ENCODE data around the gene STXBP5L. TPM values are rescaled to one million over a fixed set of nuclear protein-coding genes. Genes with fewer than 3 reads are reported as not detected.

Gene STXBP5L
- total RNA-seq, 2 donors from 2014 or later = 0.97 to 3.6 TPM

DNA sequence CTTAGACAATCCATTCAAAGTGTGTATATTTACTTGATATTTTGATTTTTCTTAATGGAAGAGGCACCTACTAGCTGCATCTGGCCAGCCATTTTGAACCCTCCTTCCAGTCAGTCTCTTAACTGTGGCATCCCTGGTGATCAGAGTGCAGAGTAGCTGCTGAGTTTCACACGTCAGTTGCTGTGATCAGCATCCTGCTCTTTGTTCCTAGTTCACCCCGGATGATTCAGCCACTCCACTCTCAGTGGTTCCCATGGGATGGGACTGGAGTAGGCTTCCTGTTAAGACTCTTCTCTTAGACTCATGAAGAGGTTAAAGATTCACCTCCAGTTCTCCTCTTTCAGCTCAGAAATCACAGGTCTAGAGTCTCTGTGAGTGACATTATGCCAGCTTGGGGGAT is 75.8 kb downstream of the STXBP5L start:
- WGBS, 2 experiments (ENCODE audit: insufficient coverage in 1 of 2, insufficient read length in 1 of 2) = 35 to 55% methylated on average over 2 of the region's 2 CpGs
- Mint-ChIP-seq H3K4me3 (no peak overlapping the region), H3K9me3 (peaks cover 19% of the 10 kb centered on the region), H3K36me3 (ENCODE audit: low read depth) (no peaks in the 10 kb centered on the region), H3K4me1 (peaks cover 20% of the 10 kb centered on the region), H3K27ac (no peak overlapping the region), H3K27me3 (ENCODE audit: insufficient read depth) (no peaks in the 10 kb centered on the region)
- Histone ChIP-seq H3K9ac (ENCODE audit: extremely low read depth, low read length, poor library complexity, severe bottlenecking) (no peak overlapping the region), H3K4me3 (ENCODE audit: low read length) (no peak overlapping the region), H3K9me3 (ENCODE audit: control insufficient read depth, low read length) (peaks cover 19% of the 10 kb centered on the region), H3K27ac (ENCODE audit: low read depth, low read length) (no peak overlapping the region), H3K4me1 (ENCODE audit: control insufficient read depth, insufficient read depth, low read length) (peaks cover 12% of the 10 kb centered on the region), H3K36me3 (ENCODE audit: control insufficient read depth, insufficient read depth, low read length) (no peaks in the 10 kb centered on the region), H3K27me3 (ENCODE audit: control insufficient read depth, insufficient read depth, low read length, poor library complexity, severe bottlenecking) (no peaks in the 10 kb centered on the region)
- TF ChIP-seq, protein P1, sequence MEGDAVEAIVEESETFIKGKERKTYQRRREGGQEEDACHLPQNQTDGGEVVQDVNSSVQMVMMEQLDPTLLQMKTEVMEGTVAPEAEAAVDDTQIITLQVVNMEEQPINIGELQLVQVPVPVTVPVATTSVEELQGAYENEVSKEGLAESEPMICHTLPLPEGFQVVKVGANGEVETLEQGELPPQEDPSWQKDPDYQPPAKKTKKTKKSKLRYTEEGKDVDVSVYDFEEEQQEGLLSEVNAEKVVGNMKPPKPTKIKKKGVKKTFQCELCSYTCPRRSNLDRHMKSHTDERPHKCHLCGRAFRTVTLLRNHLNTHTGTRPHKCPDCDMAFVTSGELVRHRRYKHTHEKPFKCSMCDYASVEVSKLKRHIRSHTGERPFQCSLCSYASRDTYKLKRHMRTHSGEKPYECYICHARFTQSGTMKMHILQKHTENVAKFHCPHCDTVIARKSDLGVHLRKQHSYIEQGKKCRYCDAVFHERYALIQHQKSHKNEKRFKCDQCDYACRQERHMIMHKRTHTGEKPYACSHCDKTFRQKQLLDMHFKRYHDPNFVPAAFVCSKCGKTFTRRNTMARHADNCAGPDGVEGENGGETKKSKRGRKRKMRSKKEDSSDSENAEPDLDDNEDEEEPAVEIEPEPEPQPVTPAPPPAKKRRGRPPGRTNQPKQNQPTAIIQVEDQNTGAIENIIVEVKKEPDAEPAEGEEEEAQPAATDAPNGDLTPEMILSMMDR (conservative IDR thresholded peaks at IDR 0.05) = no peak
- peak; percentile 71 for DNase-seq

DNA sequence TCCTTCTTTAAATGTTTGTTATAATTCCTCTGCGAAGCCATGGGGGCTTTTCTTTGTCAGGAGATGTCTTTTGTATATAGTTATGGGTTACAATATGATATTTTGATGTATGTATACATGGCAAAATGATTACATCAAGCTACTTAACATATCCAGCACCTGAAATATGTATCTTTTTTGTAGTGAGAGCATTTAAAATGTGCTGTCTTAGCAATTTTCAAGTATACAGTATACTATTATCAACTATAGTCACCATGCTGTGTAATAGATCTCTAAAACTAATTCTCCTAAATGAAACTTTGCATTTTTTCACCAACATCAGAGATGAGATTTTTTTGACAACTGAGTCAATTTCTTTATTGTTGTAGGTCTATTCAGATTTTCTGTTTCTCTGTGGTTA is 77.2 kb downstream of the STXBP5L start:
- peaks cover 9% of the 10 kb centered on the region for H3K9me3 ChIP-seq (ENCODE audit: control insufficient read depth, low read length)
- no peaks in the 10 kb centered on the region for H3K36me3 Mint-ChIP-seq (ENCODE audit: low read depth)
- no peaks in the 10 kb centered on the region for H3K27me3 Mint-ChIP-seq (ENCODE audit: insufficient read depth)
- peaks cover 12% of the 10 kb centered on the region for H3K4me1 ChIP-seq (ENCODE audit: control insufficient read depth, insufficient read depth, low read length)
- H3K27me3 ChIP-seq (ENCODE audit: control insufficient read depth, insufficient read depth, low read length, poor library complexity, severe bottlenecking) = no peaks in the 10 kb centered on the region
- 100% methylated on average over 1 of the region's 1 CpG; no CpG with 5 or more reads in 1 of the 2 experiments for WGBS, 2 experiments (ENCODE audit: insufficient coverage in 1 of 2, insufficient read length in 1 of 2)
- H3K4me3 Mint-ChIP-seq = no peak overlapping the region
- H3K4me3 ChIP-seq (ENCODE audit: low read length) = no peak overlapping the region
- DNase-seq = no peak
- H3K27ac Mint-ChIP-seq = no peak overlapping the region
- no peak overlapping the region for H3K27ac ChIP-seq (ENCODE audit: low read depth, low read length)
- no peaks in the 10 kb centered on the region for H3K36me3 ChIP-seq (ENCODE audit: control insufficient read depth, insufficient read depth, low read length)
- TF ChIP-seq, protein P1 (conservative IDR thresholded peaks at IDR 0.05) = no peak
- no peak overlapping the region for H3K9ac ChIP-seq (ENCODE audit: extremely low read depth, low read length, poor library complexity, severe bottlenecking)
- H3K9me3 Mint-ChIP-seq = peaks cover 7% of the 10 kb centered on the region
- H3K4me1 Mint-ChIP-seq = peaks cover 20% of the 10 kb centered on the region

DNA sequence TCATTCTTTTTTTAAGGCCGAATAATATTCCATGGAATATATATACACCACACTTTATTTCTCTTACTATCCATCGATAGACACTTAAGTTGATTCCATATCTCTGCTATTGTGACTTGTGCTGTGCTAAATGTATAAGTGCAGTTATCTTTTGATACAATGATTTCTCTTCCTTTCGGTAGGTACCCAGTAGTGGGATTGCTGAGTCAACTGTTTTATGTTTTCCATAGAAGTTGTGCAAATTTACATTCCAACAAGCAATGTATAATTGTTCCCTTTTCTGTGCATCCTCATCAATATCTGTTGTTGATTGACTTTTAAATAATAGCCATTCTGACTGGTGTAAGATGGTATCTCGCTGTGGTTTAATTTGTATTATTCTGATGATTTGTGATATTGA is 81.0 kb downstream of the STXBP5L start:
- Histone ChIP-seq H3K27me3 (ENCODE audit: control insufficient read depth, insufficient read depth, low read length, poor library complexity, severe bottlenecking) (no peaks in the 10 kb centered on the region), H3K4me3 (ENCODE audit: low read length) (no peak overlapping the region), H3K9ac (ENCODE audit: extremely low read depth, low read length, poor library complexity, severe bottlenecking) (no peak overlapping the region), H3K4me1 (ENCODE audit: control insufficient read depth, insufficient read depth, low read length) (no peaks in the 10 kb centered on the region), H3K9me3 (ENCODE audit: control insufficient read depth, low read length) (no peaks in the 10 kb centered on the region), H3K27ac (ENCODE audit: low read depth, low read length) (no peak overlapping the region), H3K36me3 (ENCODE audit: control insufficient read depth, insufficient read depth, low read length) (no peaks in the 10 kb centered on the region)
- no peak overlapping the region for H3K27ac Mint-ChIP-seq
- no peak for DNase-seq
- H3K9me3 Mint-ChIP-seq = peaks cover 7% of the 10 kb centered on the region
- no peaks in the 10 kb centered on the region for H3K36me3 Mint-ChIP-seq (ENCODE audit: low read depth)
- 98 to 100% methylated on average over 2 to 4 of the region's 4 CpGs for WGBS, 2 experiments (ENCODE audit: insufficient coverage in 1 of 2, insufficient read length in 1 of 2)
- H3K27me3 Mint-ChIP-seq (ENCODE audit: insufficient read depth) = no peaks in the 10 kb centered on the region
- TF ChIP-seq, protein P1 (conservative IDR thresholded peaks at IDR 0.05) = no peak
- H3K4me3 Mint-ChIP-seq = no peak overlapping the region
- peaks cover 4% of the 10 kb centered on the region for H3K4me1 Mint-ChIP-seq
